ENCODE measurements around the gene SGIP1. TPM values are rescaled to one million over a fixed set of nuclear protein-coding genes. Genes with fewer than 3 reads are reported as not detected.

The SGIP1 gene
- total RNA-seq, result 10 to 100 TPM in 1 of 2 donors, under 1 TPM in 1; 0.59 to 38.4 TPM

GRCh38 chr1:66533804-66534740 is at the start of gene SGIP1:
Gene SGIP1, plus strand, starts transcription at chr1:66534153. Its CDS starts 206 bp downstream, at chr1:66534359.
- H3K36me3 ChIP-seq, result no peaks in the 10 kb centered on the region
- no peaks in the 10 kb centered on the region for H3K27me3 ChIP-seq (replicated peaks; ENCODE audit: insufficient read depth)
- 21% methylated on average over 25 of the region's 25 CpGs for WGBS
- no peaks in the 10 kb centered on the region for H3K4me1 ChIP-seq (replicated peaks)
- intact Hi-C loops (cut with DNase I), result no loop called here
- H3K4me3 ChIP-seq, result peak within 1 kb of the TSS; percentile 4 to 23
- no peak for DNase-seq (ENCODE audit: low spot score)
- TF ChIP-seq POLR2AphosphoS5 (IDR thresholded peaks at IDR 0.05) (peak; percentile 18), POLR2A (IDR thresholded peaks at IDR 0.05) (no peak)
- peak within 1 kb of the TSS; percentile 33 to 58 for H3K27ac ChIP-seq
- no peaks in the 10 kb centered on the region for H3K9me3 ChIP-seq

DNA sequence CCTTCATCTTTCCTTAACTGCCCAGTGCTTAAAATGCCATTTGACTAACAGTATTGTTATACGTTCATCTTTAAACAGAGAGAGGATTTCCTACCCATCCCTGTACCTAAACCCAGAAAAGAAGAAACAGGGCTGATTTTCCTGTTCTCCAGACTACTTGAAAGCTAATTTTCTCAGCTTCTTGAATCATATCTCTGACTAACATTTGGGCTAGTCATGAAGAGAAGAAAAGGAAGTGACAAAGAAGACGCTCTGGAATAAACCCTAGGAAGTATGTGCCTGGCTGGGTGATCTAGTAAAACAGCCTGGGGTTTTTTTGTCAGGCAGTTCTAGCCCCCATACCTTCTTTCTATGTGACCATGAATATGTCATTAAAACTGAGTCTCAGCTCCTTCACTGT is 44.8 kb upstream of the SGIP1 start:
- intact Hi-C loops (cut with DNase I), result no loop called here
- H3K27ac ChIP-seq, result no peak overlapping the region
- no peaks in the 10 kb centered on the region for H3K9me3 ChIP-seq
- no peak overlapping the region for H3K4me3 ChIP-seq
- no peaks in the 10 kb centered on the region for H3K27me3 ChIP-seq (replicated peaks; ENCODE audit: insufficient read depth)
- H3K4me1 ChIP-seq (replicated peaks), result no peaks in the 10 kb centered on the region
- WGBS, result 69% methylated on average over 2 of the region's 2 CpGs
- no peaks in the 10 kb centered on the region for H3K36me3 ChIP-seq
- DNase-seq (ENCODE audit: low spot score), result no peak
- no peak for TF ChIP-seq CTCF (IDR thresholded peaks at IDR 0.05)
- TF ChIP-seq POLR2A (IDR thresholded peaks at IDR 0.05), result no peak
- TF ChIP-seq POLR2AphosphoS5 (IDR thresholded peaks at IDR 0.05), result no peak

DNA sequence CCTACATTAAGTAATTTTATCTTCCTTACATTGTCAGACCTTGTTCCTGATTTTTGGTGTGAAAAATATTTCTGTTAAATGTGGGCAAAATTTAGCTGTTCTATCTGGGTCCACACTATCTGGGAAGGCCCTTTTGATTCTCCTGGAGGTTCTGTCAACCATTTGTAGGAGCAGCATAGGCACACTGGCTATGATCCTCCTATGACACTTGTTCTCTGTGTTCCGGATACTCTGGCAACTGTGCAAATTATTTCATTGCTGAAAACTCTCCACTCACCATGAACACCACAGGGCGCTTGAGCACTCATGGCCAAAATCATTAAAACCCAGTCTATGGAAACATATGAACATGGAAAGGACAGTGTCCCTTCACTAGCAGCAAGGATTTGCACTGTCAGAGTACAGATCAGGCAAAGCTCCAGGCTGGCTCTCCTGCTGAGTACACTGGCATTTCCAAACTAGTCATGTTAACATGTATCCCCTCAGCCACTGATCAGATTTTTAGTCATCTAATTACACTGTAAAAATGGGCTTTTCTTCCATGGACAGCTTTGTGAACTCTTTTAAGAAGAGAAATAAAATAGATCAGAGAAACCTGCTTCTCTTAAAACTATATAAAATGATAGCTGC is 43.9 kb upstream of the SGIP1 start:
- Histone ChIP-seq H3K27me3 (replicated peaks; ENCODE audit: insufficient read depth) (no peaks in the 10 kb centered on the region), H3K36me3 (no peaks in the 10 kb centered on the region), H3K4me1 (replicated peaks) (no peaks in the 10 kb centered on the region), H3K27ac (no peak overlapping the region), H3K9me3 (no peaks in the 10 kb centered on the region), H3K4me3 (no peak overlapping the region)
- TF ChIP-seq CTCF (IDR thresholded peaks at IDR 0.05), result no peak
- TF ChIP-seq POLR2A (IDR thresholded peaks at IDR 0.05), result no peak
- TF ChIP-seq POLR2AphosphoS5 (IDR thresholded peaks at IDR 0.05), result no peak
- intact Hi-C loops (cut with DNase I), result no loop called here
- WGBS, result 42% methylated on average over 2 of the region's 2 CpGs
- no peak for DNase-seq (ENCODE audit: low spot score)

DNA sequence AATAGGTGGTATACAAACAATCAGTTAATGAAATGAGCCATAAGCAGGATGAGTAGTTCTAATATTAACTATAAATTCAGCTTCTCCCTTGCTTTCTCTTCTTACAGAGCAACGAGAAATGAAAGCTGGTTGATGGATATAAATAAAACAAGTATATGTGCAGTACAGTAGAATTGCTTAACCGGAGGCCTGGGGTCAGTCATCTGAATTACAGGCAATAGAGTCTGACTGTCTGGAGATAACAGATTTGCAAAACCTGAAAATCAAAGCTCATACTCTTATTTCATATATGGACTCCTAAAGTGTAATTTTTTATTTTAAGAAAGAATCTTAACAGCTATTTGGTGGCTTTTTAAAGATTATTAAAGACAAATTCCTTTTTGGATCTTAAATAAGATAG is 43.1 kb upstream of the SGIP1 start:
- intact Hi-C loops (cut with DNase I), result no loop called here
- no peak overlapping the region for H3K4me3 ChIP-seq
- no peak for DNase-seq (ENCODE audit: low spot score)
- 67% methylated on average over 2 of the region's 2 CpGs for WGBS
- H3K27ac ChIP-seq, result no peak overlapping the region
- no peaks in the 10 kb centered on the region for H3K9me3 ChIP-seq
- H3K4me1 ChIP-seq (replicated peaks), result no peaks in the 10 kb centered on the region
- H3K27me3 ChIP-seq (replicated peaks; ENCODE audit: insufficient read depth), result no peaks in the 10 kb centered on the region
- TF ChIP-seq CTCF (IDR thresholded peaks at IDR 0.05), result no peak
- no peak for TF ChIP-seq POLR2A (IDR thresholded peaks at IDR 0.05)
- H3K36me3 ChIP-seq, result no peaks in the 10 kb centered on the region

DNA sequence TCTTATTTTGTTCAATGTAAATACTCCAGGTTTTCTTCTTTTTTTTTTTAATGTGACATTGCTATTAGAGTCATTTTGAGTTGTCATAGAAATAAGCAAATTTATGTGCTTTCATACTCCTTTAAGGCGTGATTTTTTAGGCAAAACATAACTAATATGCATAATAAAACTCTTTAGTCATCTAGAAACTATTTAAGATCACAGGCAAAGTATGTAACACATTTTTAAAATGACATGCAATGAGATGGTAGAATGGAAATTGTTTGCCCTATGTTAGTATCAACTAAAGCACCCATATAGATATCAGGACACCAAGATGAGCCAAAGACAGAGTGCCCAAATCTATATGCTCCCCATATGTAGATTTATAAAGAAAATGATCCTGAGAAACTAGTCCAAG is 41.5 kb upstream of the SGIP1 start:
- intact Hi-C loops (cut with DNase I), result no loop called here
- H3K27ac ChIP-seq, result no peak overlapping the region
- no peaks in the 10 kb centered on the region for H3K9me3 ChIP-seq
- no peaks in the 10 kb centered on the region for H3K36me3 ChIP-seq
- DNase-seq (ENCODE audit: low spot score), result no peak
- no peaks in the 10 kb centered on the region for H3K27me3 ChIP-seq (replicated peaks; ENCODE audit: insufficient read depth)
- H3K4me1 ChIP-seq (replicated peaks), result no peaks in the 10 kb centered on the region
- TF ChIP-seq CTCF (IDR thresholded peaks at IDR 0.05), result no peak
- TF ChIP-seq POLR2A (IDR thresholded peaks at IDR 0.05), result no peak
- TF ChIP-seq POLR2AphosphoS5 (IDR thresholded peaks at IDR 0.05), result no peak
- WGBS, result 96% methylated on average over 1 of the region's 1 CpG
- H3K4me3 ChIP-seq, result no peak overlapping the region

All from prostate gland (tissue), 2 donors.